ENCODE measurements around the gene CACNA2D3.

DNA sequence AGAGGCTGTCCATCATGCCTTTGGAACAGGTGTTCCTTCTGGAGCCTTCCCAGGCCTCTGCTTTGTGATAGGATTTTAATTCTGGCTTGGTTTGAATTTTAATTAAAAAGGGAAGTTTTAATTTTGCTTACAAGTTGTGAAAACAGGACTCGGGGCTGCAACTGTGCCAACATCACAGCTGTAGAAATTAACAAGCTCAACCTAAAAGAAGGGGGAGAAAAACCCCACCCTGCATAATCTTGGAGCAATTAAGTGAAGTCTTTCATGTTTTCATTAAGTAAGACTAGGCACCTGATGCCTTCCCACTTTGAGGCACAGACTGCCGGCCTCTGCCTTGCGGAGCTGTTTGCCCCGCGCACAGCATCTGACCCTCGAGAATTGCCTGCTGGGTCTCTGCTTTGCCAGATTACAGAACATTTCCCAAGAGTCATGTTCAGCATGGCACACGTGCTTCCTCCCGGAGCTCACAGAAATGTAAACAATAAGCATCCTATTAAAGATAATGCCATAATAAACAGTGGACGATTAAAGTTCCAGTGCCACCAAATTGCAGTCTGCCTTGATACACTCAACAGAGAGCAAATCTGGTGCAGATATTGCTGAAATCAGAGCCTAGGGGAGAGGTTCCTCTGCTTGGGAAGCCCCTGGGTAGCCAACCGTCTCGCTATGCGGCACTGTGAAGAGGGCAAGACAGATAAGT is 441.3 kb downstream of the CACNA2D3 start:
- TF ChIP-seq, protein P1, sequence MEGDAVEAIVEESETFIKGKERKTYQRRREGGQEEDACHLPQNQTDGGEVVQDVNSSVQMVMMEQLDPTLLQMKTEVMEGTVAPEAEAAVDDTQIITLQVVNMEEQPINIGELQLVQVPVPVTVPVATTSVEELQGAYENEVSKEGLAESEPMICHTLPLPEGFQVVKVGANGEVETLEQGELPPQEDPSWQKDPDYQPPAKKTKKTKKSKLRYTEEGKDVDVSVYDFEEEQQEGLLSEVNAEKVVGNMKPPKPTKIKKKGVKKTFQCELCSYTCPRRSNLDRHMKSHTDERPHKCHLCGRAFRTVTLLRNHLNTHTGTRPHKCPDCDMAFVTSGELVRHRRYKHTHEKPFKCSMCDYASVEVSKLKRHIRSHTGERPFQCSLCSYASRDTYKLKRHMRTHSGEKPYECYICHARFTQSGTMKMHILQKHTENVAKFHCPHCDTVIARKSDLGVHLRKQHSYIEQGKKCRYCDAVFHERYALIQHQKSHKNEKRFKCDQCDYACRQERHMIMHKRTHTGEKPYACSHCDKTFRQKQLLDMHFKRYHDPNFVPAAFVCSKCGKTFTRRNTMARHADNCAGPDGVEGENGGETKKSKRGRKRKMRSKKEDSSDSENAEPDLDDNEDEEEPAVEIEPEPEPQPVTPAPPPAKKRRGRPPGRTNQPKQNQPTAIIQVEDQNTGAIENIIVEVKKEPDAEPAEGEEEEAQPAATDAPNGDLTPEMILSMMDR (IDR thresholded peaks at IDR 0.05; ENCODE audit: low read length) = no peak
- TF ChIP-seq EZH2phosphoT487 (IDR thresholded peaks at IDR 0.05; ENCODE audit: low read length) = no peak
